GM19324 (cell line): Measurements from ENCODE around the gene GRIP1.
A peak's percentile ranks its signal among the peaks of the same experiment; 100 is the strongest.

Experiments used
- ATAC-seq: cut with Tn5 transposase; IDR thresholded peaks from one replicate; pipeline ENCODE4 v1.9.1; 2021; ENCODE audit warnings: mild to moderate bottlenecking, moderate library complexity; ENCODE audit not compliant: unreplicated experiment, low FRiP score

GRIP1 gene

GRCh38 chr12:66605293-66605692 is 73.6 kb downstream of the GRIP1 start:
- no peak for ATAC-seq

DNA sequence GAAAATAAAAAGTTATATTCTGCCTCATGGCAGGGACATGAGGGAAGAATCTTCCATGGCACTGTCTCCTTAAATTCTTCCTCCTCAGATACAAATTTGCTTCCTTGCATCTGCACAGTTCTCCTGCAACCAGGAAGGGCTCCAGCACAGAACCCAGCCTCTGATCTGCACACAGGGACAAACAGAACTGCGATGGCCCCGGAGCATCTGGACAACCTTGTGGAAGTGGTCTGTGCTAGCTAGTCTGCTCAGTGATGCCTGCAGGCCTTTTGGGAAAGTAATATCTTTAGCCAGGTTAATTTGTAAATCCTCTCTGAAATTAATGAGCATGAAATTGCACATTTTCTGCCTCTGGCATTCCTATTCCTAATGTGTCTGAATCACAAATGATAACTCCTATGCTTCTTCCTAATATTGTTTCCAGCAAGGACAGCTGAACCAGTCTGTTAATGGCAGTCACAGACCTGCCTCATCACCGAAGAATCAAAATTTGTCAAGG is 74.8 kb downstream of the GRIP1 start:
- ATAC-seq, result no peak

- ATAC-seq, result no peak
Measured at GRCh38 chr12:66603461-66603860, 75.4 kb downstream of the GRIP1 start.

DNA sequence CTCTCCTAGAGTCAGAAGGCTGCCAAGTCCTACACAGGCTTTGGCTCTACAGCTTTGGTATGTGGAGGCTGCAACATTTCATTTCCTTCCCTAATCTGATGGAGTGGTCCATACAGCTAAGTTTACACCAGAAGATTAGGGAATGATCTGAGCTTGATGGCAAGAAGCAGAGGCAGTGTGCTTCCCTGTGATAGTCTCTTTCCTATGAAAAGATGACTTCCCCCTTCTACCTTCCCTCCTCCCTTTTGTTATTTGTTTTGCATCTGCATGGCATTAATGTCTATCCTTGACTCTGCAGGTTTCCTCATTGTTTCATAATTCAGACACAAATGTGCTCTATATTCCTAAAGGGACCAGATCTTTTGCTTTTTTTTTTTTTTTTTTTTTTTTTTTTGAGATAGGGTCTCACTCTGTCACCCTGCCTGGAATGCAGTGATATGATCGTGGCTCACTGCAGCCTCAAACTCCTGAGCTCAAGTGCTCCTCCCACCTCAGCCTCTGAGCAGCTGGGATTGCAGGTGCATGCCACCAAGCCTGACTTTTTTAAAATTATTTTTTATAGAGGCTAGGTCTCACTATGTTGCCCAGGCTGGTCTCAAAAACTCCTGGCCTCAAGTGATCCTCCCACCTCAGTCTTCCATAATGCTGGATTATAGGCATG is 76.3 kb downstream of the GRIP1 start:
- ATAC-seq, result no peak

DNA sequence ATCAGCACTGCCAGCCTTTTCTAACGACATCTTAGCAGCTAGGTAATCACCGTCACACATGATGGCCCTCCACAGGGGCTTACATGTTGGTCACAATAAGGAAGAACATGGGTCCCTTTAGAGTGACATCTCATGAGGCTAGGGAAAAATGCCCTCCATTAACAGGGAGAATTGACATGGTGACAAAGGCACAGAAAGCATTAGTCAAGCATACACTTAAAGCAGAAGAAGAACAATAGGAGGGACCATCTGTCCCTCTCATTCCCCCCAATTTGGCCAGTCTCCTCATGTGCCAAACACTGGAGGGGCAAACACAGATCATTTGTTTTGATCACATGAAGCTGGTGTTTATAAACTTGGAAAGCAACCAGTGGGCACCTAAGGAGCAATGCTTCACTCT is 78.0 kb downstream of the GRIP1 start:
- no peak for ATAC-seq

DNA sequence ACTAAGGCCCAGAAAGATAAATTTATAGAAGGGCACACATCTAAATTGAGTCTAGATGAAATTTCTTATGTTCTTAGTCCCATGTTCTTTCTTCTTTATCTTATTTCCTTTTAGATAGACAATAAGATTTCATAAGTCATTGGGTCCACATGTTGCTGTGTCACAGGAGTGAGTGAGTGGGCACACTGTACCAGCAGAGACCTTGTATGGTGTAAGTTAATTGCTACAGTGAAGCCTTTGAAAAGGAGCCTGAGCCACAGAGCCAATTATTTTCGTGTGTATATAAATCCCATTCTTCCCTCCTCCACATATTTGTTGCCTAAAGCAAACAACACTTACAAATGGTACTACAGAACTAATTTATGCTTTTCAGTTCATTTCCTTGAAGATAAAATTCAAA is 79.1 kb downstream of the GRIP1 start:
- no peak for ATAC-seq

DNA sequence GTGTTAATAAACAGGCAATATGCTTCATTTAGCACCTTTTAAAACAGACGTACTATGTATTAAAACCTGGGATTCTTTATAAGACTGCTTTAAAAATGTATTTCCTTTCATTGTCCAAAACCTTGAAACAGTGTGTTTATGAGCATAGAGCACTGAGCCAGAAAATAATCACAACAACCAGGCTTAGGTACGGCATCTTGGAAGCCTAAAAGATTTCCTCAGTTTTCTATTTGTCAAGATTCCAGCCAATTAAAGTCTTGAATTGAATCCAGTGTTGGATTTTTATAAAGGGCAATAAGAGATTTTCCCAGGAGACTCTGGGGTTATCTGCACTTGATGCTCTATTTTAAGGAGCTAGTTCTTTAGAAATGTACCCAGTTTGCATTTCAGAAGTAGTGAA is 80.3 kb downstream of the GRIP1 start:
- ATAC-seq, result no peak

DNA sequence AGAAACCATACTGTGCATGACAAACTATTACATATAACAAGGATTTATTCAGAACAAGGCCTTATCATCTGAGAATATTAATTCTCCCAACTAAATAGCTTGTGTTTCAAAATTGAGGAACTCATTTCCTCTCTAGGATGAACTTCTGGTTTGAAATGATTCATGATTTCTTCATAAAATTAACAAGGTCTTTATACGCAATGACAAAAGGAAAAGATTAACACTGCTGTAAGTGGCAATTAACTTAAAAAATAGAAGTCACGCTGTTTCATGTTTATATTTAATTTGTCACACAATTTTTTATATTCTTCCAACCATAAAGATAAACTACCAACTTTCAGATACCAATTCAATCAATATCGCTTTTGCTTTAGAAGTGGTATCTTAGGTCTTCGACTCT is 80.8 kb downstream of the GRIP1 start:
- ATAC-seq, result no peak

- ATAC-seq, result no peak
Measured at GRCh38 chr12:66596199-66596598, 82.7 kb downstream of the GRIP1 start.

GRCh38 chr12:66594688-66595087 is 84.2 kb downstream of the GRIP1 start:
- ATAC-seq, result no peak

DNA sequence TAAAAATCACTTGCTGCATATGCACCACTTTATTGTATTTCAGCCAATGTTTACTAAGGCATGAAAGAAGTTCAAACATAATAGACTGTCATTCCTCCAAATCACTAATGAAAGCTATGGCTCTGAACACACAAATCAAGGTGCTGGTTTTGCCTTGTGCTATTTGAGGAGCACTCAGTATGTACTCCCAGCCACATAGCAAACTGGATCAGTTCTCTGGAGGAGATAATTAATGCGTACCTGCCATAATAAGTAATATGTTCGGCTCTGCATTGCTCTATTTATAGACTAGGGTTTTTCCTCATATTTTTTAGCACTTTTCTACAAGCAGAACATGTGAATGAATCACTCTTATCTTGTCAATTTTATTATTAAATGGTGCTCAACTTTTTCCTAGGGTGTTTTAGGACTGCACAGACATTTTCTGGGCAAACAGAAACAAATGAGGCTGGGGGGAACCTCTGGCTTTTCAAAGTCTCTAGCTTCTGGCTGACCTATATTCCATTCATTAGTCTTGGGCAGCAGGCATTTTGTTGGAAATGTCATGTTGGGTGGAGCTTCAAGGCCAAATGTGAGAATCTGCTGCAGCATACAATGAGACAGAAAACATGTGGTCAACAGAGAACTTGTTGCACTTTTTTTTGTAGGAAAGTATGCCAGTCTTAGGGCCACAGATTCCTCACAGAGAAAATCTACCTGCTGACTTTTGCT is 88.4 kb downstream of the GRIP1 start:
- no peak for ATAC-seq

DNA sequence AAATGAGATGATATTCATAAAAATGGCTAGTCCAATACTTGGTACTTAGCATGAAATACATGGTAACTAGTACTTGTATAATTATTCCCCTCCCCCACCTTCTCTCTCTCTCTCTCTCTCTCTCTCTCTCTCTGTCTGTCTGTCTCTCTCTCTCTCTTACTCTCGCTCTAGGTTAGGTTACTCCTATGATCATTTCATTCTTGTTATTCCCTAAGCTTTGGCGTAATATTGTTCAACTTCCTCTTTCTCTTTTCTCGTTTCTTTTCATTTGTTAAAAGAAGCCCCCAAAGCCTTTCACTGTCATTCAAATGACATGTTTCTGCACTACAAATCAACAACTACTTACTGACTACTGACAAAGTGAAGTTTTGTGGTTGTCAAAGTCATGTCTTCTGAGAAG is 89.8 kb downstream of the GRIP1 start:
- ATAC-seq, result no peak

GRCh38 chr12:66587912-66588311 is 91.0 kb downstream of the GRIP1 start:
- no peak for ATAC-seq

GRCh38 chr12:66584673-66585072 is 94.2 kb downstream of the GRIP1 start:
- ATAC-seq, result no peak

DNA sequence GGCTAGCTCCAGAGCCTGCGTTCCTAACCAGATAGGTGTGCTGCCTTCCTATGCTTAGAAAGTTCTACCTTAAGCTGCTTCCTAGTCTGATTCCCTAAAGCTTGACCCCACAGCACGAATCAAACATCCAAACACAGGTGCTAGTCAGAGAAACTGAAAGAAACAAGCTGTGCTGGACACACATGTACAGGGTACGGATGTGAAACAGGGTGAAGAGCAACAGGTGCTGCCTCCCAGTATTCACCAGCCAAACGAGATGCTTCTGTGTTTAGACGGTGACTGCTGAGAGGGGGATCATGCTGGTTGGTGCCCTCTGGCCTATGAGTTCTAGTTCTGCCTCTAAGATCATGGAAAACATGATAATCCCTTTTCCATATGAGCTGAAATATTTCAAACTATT is 105.3 kb downstream of the GRIP1 start:
- peak; percentile 87 for ATAC-seq

DNA sequence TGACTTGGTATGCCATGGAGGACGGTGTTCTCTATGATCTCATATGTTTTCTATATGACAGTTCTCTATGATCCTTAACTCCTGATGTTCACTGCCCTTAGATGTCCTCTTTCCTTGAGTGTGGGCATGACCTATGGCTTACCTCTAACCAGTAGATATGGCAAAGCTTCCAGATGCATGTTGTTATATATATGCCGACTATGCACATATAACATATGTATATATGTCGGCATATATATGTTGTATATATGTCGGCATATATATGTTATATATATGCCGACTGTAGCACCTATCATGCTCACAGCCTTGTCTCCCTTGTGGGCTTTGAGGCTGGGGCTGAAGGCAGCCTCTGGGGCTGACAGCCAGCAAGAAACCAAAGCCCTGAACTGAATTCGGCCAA is 106.0 kb downstream of the GRIP1 start:
- ATAC-seq, result no peak

GRCh38 chr12:66571361-66571915 is 107.4 kb downstream of the GRIP1 start:
- ATAC-seq, result no peak

GRCh38 chr12:66563220-66563619 is 115.7 kb downstream of the GRIP1 start:
- no peak for ATAC-seq

DNA sequence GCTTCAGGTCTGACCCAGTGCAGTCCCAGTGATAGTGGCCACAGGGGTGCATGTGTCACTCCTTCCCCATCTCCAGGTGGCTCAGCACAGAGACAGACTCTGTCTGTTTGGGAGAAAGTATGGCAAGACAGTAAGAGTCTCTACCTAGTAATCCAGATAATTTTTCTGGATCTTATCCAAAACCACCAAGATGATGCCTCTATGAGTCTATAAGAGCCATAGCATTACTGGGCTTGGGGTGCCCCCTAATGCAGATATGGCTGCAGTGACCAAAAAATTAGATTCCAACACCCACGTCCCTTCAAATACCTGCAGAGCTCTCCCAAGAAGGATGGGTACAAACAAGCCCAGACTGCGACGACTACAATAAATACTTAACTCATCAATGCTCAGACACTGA is 123.8 kb downstream of the GRIP1 start:
- ATAC-seq, result no peak

GRCh38 chr12:66552716-66553115 is 126.2 kb downstream of the GRIP1 start:
- no peak for ATAC-seq

- ATAC-seq, result no peak
Measured at GRCh38 chr12:66550626-66551025, 128.2 kb downstream of the GRIP1 start.

- ATAC-seq, result no peak
Measured at GRCh38 chr12:66549050-66549389, 129.9 kb downstream of the GRIP1 start.
